Neural cell (in vitro differentiated cells): Measurements from ENCODE around the gene CKAP5.

ENCODE experiments used
- MXI1 ChIP-seq: fragments of 450-650 bp; conservative IDR thresholded peaks from 2 replicates; pipeline ENCODE4 v1.6.1; 2014; ENCODE audit warnings: antibody characterized with exemption, mild to moderate bottlenecking; ENCODE audit not compliant: poor library complexity, severe bottlenecking
- RAD21 ChIP-seq: fragments of 450-650 bp; conservative IDR thresholded peaks from 2 replicates; pipeline ENCODE4 v1.6.1; 2014; ENCODE audit warnings: antibody characterized with exemption, mild to moderate bottlenecking, moderate library complexity
- TAF1 ChIP-seq: IDR thresholded peaks from 2 replicates; pipeline ENCODE4 v1.6.1; 2012; ENCODE audit warnings: low read depth
- TF ChIP-seq, protein P1 (sequence below): fragments of 450-650 bp; IDR thresholded peaks from 2 replicates; pipeline ENCODE4 v1.5.1; 2014; ENCODE audit warnings: antibody characterized with exemption, mild to moderate bottlenecking, moderate library complexity; ENCODE audit not compliant: poor library complexity, severe bottlenecking

- TF ChIP-seq, protein P1, sequence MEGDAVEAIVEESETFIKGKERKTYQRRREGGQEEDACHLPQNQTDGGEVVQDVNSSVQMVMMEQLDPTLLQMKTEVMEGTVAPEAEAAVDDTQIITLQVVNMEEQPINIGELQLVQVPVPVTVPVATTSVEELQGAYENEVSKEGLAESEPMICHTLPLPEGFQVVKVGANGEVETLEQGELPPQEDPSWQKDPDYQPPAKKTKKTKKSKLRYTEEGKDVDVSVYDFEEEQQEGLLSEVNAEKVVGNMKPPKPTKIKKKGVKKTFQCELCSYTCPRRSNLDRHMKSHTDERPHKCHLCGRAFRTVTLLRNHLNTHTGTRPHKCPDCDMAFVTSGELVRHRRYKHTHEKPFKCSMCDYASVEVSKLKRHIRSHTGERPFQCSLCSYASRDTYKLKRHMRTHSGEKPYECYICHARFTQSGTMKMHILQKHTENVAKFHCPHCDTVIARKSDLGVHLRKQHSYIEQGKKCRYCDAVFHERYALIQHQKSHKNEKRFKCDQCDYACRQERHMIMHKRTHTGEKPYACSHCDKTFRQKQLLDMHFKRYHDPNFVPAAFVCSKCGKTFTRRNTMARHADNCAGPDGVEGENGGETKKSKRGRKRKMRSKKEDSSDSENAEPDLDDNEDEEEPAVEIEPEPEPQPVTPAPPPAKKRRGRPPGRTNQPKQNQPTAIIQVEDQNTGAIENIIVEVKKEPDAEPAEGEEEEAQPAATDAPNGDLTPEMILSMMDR: no peak
- TF ChIP-seq RAD21 (no peak), MXI1 (no peak), TAF1 (no peak)
Measured at GRCh38 chr11:46722566-46723358, 123.3 kb downstream of the CKAP5 start.
